CMK (cell line): Measurements from ENCODE around the gene SOST.

Experiments
- DNase-seq: peaks from one replicate; pipeline ENCODE4 v3.0.0-alpha.2; 2010; ENCODE audit warnings: low read depth

The SOST gene

GRCh38 chr17:43774304-43775250, 16.0 kb upstream of the SOST start:
- no peak for DNase-seq

DNA sequence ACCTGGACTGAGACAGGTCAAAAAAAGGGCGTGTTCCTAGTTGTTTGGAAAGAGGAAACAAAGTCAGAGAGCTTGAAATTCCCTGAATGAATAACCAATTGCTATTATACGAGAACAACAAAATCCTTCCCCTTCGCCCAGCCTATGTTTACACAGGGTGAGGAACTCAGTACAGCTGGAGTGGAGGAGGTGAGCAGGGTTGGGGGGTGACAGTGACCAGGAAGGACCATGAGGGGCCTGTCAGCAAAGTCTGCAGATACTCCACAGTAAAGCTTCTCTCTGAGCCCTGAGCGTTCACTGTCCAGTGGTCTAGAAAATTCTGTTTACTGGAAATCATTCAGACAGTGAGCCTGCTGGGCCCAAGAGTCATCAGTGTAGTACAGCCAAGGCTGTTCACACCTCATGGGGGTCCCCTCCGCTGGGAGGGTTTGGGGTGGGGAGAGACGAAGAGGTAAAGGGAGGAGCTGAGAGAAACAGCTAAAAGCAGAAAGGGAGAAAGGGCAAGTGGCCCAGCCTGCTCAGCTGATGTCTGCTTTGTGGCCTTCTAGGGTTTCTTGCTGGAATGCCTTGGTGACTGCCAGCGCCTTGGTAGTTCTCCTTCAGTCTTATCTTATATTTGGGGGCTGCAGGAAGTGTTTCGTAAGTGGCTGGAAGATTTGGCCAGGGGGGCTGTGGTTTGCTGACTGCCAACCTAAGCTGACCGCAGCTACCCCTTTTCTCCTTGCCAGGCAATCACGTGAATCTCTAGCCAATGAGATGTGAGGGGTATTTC, 14.5 kb upstream of the SOST start:
- peak; percentile 96 for DNase-seq

- DNase-seq = no peak
These were observed 12.9 kb upstream of the SOST start for GRCh38 chr17:43771463-43771862.

DNA sequence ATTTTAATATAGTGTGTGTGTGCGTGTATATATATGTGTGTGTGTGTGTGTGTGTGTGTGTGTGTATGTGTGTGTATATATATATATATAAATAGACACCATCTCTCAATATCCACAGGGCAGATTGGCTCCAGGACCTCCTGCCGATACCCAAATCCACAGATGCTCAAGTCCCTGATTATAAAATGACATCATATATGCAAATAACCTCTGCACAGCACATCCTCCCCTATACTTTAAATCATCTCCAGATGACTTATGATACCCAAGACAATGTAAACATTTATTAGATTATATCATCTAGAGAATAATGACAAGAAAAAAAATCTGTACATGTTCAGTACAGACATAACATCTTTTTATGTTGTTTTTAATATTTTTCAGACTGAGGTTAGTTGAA, 12.4 kb upstream of the SOST start:
- no peak for DNase-seq

DNA sequence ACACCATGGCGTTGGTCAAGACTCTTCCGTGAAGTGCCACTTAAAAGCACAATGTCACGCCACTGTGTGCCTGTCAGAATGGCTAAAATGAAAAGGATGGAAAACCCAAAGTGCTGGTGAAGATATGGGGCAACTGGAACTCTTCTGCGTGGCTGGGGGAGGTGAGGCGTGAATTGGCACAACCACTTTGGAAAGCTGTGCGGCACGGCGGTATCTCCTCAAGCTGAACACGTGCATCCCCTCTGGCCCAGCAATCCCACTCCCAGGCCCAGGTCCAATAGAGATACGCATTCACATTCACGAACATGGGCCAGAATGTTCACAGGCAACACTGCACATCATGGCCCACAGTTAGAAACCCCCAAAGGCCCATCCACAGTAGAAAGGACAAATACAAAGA, 11.3 kb upstream of the SOST start:
- no peak for DNase-seq

DNA sequence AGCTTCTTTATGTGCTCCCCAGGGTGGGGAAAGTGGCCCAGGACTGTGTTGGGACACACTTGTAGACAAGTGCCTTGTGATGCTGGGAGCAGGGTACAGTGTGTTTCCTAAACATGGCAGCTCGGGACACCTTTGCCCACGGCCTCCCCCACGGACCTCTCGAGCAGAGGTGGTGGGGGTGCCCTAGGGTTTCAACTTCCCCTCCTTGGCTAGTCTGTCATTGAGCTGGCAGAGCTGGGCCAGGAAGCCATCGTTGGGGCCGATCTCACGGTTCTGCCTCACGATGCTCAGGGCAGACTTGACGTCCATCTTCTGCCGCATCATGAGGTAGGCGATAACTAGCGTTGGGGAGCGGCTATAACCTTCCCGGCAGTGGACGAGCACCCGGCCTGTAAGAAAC, 10.8 kb upstream of the SOST start:
- DNase-seq = no peak

DNA sequence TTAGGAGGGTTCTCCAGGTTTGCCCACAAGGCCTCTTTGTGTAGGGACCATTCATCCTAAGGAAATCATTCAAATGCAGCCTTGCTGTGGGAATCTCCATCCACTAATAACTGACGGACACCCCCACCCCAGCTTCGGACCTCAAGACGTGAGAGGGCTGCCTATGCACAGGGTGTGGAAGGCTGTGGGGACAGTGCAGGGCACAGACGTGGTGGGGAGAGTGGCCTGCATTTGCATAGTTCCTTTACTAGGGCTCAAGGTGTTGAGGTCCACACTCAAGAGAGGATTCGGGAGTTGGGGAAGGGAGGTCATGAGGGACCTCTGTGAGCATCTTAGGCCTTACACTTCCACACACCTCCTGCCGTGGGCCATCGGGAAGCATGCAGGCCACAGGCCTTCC, 10.4 kb upstream of the SOST start:
- DNase-seq = no peak

GRCh38 chr17:43768382-43768781, 9.8 kb upstream of the SOST start:
- no peak for DNase-seq

DNA sequence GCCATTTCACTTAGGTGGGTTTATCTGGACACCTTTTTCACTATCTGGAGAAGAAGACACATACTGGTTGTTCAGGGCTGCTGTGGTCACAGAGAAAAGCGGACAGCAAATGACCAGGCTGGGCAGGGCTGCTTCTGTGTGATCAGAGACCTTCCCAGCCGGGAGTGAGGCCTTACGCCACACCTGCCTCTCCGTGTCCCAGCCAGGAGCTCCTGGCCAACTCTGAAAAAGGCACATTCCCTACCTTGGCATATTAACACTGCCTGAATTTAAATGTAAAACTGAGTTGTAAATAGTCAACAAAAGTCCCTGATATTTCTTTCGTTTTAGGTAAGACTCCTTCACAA, 9.1 kb upstream of the SOST start:
- DNase-seq = no peak

GRCh38 chr17:43767053-43767712, 8.6 kb upstream of the SOST start:
- no peak for DNase-seq

DNA sequence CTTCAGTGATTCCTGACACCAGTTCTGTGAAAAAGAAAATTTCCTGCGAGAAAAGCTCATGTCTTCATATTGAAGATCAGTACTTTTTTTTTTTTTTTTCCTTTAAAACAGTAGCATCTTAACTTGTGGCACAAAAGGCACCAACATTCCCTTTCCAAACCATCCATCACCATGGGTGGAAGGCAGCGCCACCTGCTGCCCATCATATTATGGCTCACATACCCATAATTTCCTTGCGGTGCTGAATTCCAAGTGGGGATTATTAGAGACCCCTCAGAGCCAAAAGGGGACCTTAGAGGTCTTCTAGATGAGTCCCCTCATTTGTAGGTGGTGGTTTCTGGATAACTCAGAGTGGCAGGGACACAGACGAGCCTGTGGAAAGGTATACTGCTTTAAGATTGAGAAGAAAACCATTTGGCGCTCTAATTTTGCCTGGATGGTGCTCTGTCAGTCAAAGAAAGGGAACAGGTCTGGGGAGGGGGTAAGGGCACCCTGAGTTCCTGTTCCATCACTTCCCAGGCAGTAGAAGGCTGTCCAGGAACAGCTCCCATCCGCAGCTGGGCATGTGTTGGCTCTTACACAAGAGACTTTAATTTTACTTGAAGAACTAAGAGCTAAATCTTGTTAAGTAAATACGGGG, 7.9 kb upstream of the SOST start:
- no peak for DNase-seq

DNA sequence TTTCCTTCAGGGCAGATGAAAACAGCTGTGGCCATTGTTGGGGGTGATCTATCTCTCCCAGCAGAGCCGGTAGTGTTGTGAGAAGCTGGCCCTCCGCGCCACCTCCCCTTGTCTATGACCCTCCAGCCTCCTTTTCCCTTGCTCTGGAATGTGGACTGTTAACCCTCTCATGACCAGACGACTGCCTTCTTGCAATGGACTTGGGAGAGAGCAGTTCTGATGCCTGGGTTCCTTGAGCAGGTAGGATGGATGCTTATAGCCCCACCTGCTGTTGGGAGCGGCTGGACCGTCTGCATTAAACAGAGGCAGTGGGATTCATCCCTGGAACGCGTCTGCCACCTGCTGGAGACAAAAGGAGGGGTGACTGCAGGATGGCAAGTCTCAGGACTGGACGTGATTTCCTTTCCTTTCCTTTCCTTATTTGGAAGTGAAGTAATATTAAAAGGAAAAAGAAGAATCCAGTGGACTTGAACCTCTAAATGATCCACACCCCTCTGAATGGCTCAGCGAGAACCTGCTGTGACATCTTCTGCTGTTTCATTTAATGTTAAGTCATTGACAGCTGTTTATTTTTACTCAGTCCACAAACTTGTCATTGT, 1.8 kb upstream of the SOST start:
- DNase-seq = peak; percentile 72

DNA sequence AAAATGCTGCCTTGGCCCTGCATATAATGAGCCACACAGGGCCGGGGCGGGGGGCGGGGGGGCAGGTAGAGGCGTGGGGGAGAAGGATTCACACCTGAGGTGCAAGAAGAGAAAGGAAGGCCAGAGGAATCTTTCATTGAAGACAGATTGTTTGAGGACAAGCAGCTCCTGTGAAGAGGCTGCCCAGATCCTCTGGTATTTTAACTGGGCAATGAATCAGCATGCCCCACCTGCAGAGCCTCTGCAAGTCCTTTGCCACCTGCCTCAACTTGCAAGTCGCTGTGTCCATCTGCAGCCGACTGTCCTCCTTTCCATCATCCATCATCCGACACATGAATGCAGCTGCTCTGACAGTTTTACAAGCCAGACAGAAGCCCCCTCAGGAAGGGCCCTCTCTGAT, 1.2 kb upstream of the SOST start:
- no peak for DNase-seq

- DNase-seq = no peak
These were observed 505 bp downstream of the SOST start for GRCh38 chr17:43758086-43758485.

DNA sequence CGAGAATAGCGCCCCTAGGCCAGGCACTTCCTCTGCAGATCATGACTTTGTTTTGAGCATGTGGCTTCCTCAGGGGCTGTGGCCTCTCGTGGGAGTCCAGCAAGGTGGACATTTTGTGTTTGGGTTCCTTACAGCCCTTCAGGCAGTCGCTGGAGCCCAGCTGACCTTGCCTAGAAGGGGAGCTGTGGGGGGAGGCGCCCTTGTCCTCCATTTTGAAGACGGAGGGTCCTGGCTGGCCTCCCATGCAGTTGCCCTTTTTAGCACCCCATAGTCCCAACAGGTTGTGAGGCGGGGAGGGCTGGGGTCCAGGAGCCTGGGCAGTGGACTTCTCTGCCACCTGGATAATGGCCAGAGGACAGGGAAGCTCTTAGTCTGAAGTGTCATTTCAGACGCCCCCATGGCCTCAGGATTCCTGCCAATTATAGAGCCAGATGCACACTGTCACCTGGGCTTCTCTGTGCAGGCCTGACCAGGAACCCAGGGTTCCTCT, 1.4 kb downstream of the SOST start:
- no peak for DNase-seq

DNA sequence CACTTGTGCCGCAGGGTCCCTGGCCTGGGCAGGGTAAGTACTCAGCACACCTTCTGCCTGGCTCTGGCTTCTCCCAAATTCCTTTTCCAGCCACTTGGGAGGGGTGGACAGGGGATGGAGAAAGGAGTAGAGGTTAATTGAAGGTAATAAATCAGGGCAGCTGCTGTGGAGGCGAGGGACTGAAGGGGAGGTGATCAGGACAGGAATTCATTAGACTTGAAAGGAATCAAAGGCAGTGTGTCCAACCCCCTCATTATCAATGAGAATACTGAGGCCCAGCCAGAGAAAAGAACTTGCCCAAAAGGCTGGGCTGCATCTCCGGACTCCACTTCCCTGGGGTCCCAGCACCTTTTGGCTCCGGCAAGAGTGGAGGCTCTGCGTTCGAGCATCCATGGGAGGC, 2.4 kb downstream of the SOST start:
- DNase-seq = no peak

DNA sequence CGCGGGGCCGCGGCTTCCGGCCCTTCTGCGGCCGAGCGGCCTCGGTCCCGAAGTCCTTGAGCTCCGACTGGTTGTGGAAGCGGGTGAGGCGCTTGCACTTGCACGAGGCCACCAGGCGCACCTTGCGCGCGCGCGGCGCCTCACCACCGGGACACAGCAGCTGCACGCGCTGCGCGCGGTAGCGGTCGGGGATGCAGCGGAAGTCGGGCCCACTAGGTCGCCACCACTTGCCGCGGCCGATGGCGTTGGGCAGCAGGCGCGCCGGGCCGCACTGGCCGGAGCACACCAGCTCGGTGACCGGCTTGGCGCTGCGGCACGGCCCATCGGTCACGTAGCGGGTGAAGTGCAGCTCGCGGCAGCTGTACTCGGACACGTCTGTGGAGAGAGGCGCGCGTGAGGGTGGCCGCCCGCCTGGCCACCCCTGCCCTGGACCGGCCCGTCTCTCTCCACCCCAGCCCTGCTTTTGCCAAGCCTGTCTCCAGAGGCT, 3.2 kb downstream of the SOST start:
- DNase-seq = no peak

DNA sequence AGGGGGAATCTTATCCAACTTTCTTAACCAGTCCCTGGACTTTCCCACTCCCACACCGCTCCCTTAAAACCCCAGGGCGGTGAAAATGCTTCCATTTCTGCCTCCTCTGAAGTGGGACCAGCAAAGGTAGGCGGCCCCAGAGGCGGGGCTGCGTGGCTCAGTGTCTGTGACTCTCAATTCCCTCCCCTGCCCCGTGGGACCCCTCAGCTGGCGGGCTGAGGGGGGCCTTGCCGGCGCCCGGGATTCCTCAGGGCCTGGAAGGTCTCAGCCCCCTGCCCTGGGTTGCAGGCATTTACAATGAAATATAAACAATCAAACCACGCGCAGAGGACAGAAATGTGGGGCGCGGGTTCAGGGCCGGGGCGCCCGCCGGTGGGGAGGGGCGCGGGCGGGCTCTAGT, 3.6 kb downstream of the SOST start:
- DNase-seq = no peak

DNA sequence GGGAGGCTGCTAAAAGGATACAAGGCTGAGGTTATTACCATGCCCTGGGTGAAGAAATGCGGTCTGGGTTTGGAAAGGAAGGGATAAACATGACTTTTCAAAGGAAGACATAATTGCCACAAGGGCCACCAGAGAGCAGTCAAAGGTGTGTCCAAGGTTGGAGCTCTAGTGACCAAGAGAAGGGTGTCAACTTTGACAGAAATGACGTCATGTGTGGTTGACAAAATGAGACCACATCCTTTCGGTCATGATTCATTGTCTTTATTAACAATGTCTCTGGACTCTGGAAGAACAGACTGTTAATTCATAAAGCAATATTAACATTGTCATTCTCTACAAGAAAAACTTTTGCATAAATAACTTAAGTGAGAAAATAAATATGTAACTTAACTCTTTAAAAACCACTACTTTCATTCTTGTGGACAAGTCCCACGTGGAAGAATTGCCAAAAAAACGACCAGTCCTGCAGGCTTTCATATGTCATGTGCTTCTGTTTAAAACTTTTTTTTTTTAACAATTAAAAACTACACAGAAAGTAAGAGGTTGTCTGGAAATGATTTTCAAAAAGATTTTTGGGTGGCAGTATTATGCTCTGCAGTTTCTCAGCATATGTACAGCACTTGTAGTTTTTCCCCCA, 5.0 kb downstream of the SOST start:
- no peak for DNase-seq

- no peak for DNase-seq
These were observed 8.4 kb downstream of the SOST start for GRCh38 chr17:43750153-43750552.

DNA sequence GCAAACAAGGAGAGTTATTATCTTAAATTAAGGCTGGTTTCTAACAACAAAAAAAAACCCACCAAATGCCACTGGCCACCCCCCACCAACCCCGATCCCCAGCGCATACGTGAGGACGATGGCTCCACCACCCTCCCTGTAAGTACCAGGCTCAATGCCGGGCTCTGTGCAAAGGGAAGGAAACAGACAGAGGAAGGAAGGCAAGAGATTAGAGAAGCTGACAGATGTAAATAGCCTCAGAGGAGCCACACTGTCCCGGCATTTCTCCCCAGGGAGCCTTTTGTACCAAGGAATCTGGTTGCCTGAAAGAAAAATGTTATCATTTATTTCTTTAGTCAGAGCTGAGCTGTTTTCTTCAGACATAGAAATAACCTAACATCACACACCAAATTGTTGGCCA, 13.1 kb downstream of the SOST start:
- no peak for DNase-seq
